ENCODE measurements around the gene STAB1.

DNA sequence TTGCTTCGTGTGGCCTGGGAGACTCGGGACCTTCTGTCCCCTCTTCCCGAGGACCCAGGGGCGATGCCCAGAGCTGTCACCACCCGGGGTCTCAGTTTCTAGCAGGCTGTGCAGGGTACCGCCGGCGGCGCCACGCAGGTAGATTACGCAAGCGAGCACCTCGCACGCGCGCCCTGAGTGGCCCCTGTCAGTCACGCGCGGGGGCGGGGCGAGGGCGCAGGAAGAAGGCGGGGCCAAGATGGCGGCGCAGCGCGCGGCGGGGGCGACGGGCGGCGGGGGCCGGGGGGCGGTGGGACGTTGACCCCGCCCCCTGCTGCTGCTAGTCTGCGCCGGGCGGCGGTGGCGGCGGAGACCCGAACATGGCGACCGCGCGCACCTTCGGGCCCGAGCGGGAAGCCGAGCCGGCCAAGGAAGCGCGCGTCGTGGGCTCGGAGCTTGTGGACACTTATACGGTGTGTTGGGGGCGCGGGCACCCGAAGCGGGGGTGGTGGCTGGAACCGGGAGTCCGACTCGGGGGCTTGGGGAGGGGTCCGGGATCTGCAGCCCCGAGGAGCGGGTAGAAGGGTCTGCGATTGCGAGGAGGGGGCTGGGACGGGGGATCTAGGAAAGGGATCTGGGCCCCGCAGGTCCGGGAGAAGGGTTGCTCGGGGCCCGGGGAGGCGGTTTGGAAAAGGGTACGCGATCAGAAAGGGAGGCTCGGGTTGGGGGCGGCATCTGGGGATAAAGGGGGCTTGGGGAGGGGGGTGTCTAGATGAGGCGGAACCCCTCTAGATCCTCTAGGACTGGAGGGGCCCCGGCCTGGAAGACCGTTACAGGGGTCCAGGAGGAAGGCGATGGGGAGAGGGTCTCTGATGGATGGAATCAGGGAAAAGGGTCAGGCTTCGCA lies 39.6 kb upstream of the STAB1 start, which contains the start of gene NISCH:
- TF ChIP-seq EZH2 (IDR thresholded peaks at IDR 0.05; ENCODE audit: low read depth, unreplicated experiment) (no peak), EZH2phosphoT487 (IDR thresholded peaks at IDR 0.05; ENCODE audit: unreplicated experiment) (no peak), CREB1 (CRISPR knock-in tag; IDR thresholded peaks at IDR 0.05; ENCODE audit: low read depth) (0 out of 2 replicates have a peak, but pooled peaks have one; percentile 16), POLR2AphosphoS5 (IDR thresholded peaks at IDR 0.05; ENCODE audit: low read depth) (peak; percentile 92)
- TF ChIP-seq, protein P1, sequence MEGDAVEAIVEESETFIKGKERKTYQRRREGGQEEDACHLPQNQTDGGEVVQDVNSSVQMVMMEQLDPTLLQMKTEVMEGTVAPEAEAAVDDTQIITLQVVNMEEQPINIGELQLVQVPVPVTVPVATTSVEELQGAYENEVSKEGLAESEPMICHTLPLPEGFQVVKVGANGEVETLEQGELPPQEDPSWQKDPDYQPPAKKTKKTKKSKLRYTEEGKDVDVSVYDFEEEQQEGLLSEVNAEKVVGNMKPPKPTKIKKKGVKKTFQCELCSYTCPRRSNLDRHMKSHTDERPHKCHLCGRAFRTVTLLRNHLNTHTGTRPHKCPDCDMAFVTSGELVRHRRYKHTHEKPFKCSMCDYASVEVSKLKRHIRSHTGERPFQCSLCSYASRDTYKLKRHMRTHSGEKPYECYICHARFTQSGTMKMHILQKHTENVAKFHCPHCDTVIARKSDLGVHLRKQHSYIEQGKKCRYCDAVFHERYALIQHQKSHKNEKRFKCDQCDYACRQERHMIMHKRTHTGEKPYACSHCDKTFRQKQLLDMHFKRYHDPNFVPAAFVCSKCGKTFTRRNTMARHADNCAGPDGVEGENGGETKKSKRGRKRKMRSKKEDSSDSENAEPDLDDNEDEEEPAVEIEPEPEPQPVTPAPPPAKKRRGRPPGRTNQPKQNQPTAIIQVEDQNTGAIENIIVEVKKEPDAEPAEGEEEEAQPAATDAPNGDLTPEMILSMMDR (conservative IDR thresholded peaks at IDR 0.05; ENCODE audit: low read depth in 2 of 2): no peak
